ENCODE data around the gene CCDC148.
A peak's percentile ranks its signal among the peaks of the same experiment; 100 is the strongest.

Gene CCDC148

DNA sequence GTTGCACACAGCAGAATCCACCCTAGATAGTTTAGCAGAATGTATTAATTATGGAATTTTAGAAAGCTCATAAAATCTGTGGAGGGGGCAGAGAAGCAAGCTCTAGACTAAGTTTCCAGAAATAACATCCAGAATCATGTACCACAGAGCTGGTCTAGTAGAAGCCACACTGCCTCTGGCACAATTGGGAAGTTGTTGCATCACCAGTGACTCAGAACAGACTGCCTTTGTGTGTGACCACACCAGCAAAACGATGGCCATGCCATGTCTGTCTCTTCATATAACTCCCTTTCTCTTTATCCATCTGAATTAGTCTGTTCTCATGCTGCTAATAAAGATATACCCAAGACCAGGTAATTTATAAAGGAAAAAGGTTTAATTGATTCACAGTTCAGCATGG lies 158.9 kb downstream of the CCDC148 start:
- no peak for TF ChIP-seq CTCF (IDR thresholded peaks at IDR 0.05; ENCODE audit: low read length, missing control alignments)
- no peak overlapping the region for H3K4me3 ChIP-seq (replicated peaks; ENCODE audit: low read depth, low read length)
- DNase-seq (ENCODE audit: low read depth), result peak; percentile 8

DNA sequence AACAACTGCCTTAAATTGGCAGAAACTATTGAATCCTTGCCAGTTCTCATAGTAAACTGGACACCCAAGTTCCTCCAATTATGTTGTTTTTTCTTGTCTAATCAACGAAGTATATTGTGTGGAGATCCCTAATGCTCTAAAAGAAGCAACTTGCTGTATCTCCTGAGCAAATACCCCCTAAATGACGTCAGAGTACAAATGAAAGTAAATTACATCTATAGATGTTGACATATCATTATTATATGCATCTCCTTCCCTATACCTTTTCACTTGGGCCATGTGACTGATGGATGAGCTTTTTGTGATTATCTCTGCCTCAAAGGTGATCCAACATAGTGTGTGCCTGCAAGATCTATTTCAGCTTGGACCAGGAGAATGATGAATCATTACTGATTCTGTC lies 159.4 kb downstream of the CCDC148 start:
- H3K4me3 ChIP-seq (replicated peaks; ENCODE audit: low read depth, low read length), result no peak overlapping the region
- no peak for TF ChIP-seq CTCF (IDR thresholded peaks at IDR 0.05; ENCODE audit: low read length, missing control alignments)
- no peak for DNase-seq (ENCODE audit: low read depth)

DNA sequence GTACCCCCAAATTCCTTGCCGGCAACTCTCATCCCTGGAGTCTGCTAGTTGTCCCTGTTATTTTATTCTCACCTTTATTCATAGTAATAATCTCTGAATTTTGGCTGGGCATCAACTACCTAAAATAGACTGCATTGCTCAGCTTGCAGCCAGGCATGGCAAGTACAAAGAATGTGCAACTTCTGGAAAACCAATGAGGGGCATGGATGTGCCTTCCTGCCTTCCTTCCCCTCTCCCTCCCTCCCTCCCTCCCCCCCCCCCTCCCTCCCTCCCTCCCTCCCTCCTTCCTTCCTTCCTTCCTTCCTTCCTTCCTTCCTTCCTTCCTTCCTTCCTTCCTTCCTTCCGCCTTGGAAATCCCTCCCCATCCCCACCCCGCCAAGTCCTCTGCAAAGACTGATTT lies 162.8 kb downstream of the CCDC148 start:
- DNase-seq (ENCODE audit: low read depth), result no peak

GRCh38 chr2:158291544-158292180 lies 164.9 kb downstream of the CCDC148 start:
- TF ChIP-seq CTCF (IDR thresholded peaks at IDR 0.05; ENCODE audit: low read length, missing control alignments), result no peak
- H3K4me3 ChIP-seq (replicated peaks; ENCODE audit: low read depth, low read length), result no peak overlapping the region
- DNase-seq (ENCODE audit: low read depth), result no peak

More for the DNA sequence above, 162.8 kb downstream of the CCDC148 start:
- H3K4me3 ChIP-seq (replicated peaks; ENCODE audit: low read depth, low read length), result no peak overlapping the region
- no peak for TF ChIP-seq CTCF (IDR thresholded peaks at IDR 0.05; ENCODE audit: low read length, missing control alignments)

GRCh38 chr2:158290225-158290624 lies 166.3 kb downstream of the CCDC148 start:
- no peak overlapping the region for H3K4me3 ChIP-seq (replicated peaks; ENCODE audit: low read depth, low read length)
- TF ChIP-seq CTCF (IDR thresholded peaks at IDR 0.05; ENCODE audit: low read length, missing control alignments), result no peak
- no peak for DNase-seq (ENCODE audit: low read depth)

GRCh38 chr2:158276619-158277471 lies 179.7 kb downstream of the CCDC148 start:
- no peak overlapping the region for H3K4me3 ChIP-seq (replicated peaks; ENCODE audit: low read depth, low read length)
- DNase-seq (ENCODE audit: low read depth), result no peak
- no peak for TF ChIP-seq CTCF (IDR thresholded peaks at IDR 0.05; ENCODE audit: low read length, missing control alignments)

Measured in fibroblast of pulmonary artery (primary cell).